ENCODE data around the gene CALY.

Gene CALY

GRCh38 chr10:133353202-133353959 lies 16.7 kb upstream of the CALY start:
- no peak for DNase-seq
- intact Hi-C loops (cut with DNase I) = no loop called here

GRCh38 chr10:133351408-133352318 lies 15.0 kb upstream of the CALY start:
- no peak for DNase-seq
- intact Hi-C loops (cut with DNase I) = no loop called here

GRCh38 chr10:133350950-133351329 lies 14.2 kb upstream of the CALY start:
- intact Hi-C loops (cut with DNase I) = no loop called here
- no peak for DNase-seq

GRCh38 chr10:133350283-133350949 lies 13.7 kb upstream of the CALY start:
- no peak for DNase-seq
- intact Hi-C loops (cut with DNase I) = no loop called here

- intact Hi-C loops (cut with DNase I) = no loop called here
These were observed 12.9 kb upstream of the CALY start for GRCh38 chr10:133349577-133350011.

GRCh38 chr10:133349160-133349568 lies 12.5 kb upstream of the CALY start:
- no peak for DNase-seq
- intact Hi-C loops (cut with DNase I) = no loop called here

More at GRCh38 chr10:133349577-133350011, 12.9 kb upstream of the CALY start:
- DNase-seq = peak in 1 of 10 donors; percentile 59

- DNase-seq = peak in 1 of 10 donors; percentile 37
- intact Hi-C loops (cut with DNase I) = no loop called here
These were observed 11.2 kb upstream of the CALY start for GRCh38 chr10:133347710-133348517.

DNA sequence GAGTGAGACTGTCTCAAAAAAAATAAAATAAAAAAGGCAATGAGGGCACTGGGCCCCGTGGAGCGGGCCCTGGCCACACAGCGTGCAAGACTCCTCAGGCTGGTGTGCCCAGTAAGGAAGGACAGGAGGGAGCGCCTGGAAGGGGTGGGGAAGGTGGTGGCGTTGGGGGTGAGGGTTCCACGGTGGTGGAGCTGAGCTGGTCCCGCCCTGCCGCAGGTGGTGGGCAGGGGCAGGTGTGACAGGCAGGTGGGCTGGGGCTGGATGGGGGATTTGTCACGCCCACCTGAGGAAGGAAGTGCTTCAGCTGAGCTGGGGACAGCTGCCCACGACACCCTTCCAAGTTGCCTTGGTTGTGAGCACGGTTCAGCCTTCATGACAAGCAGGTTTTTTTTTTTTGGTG lies 9.7 kb upstream of the CALY start:
- DNase-seq = peak in 1 of 10 donors; percentile 62
- intact Hi-C loops (cut with DNase I) = no loop called here

DNA sequence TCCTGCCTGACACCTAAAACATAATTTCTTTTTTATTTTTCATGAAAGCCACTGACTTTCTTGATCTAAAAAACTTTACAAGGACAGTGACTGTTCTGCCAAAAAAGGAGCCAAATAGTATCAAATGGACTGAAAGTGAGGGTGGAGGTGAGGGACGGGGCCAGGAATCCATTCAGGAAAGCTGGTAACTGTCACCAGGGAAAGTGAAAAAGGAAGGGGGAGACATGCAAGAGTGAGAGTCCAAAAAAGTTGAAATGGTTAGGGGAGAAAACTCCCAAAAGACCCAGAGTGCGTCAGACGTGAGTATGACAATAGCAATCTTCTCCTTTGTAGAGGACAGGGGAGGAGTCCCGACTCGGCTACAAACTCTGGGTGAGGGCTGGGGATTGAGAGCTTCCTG lies 7.5 kb upstream of the CALY start:
- intact Hi-C loops (cut with DNase I) = no loop called here
- no peak for DNase-seq

DNA sequence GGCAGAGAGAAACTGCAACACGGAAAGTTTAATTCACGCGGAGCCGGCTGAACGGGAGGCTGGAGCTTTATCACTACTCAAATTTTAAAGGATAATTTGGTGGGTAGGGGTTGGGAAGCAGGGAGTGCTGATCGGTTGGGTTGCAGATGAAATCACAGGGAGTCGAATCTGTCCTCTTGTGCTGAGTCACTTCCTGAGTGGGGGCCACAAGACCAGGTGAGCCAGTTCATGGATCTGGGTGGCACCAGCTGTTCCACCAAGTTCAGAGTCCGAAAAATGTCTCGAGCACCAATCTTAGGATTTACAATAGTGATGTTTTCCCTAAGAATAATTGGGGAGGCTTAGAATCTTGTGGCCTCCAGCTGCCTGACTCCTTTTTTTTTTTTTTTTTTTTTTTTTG lies 6.9 kb upstream of the CALY start:
- DNase-seq = no peak
- intact Hi-C loops (cut with DNase I) = no loop called here

DNA sequence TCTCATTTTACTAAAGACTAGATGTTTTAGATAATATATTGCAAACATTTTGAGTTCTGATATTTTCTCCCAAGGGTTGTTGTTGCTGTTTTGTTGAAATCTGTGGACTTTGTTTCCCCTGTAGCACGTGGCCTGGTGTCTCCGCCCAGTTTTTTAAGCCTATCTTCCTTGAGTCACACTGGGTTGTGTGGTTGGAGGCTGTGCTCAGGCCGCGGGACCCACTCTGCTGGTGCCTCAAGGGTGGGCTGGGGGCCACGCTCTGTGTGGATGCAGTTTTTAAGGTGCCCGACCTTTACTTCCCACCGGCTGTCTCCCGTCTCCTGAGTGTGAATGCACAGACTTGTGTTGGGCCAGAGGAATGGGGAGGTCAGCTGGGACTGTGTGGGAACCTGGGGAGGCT lies 6.2 kb upstream of the CALY start:
- intact Hi-C loops (cut with DNase I) = no loop called here
- peak in 1 of 10 donors; percentile 27 for DNase-seq

DNA sequence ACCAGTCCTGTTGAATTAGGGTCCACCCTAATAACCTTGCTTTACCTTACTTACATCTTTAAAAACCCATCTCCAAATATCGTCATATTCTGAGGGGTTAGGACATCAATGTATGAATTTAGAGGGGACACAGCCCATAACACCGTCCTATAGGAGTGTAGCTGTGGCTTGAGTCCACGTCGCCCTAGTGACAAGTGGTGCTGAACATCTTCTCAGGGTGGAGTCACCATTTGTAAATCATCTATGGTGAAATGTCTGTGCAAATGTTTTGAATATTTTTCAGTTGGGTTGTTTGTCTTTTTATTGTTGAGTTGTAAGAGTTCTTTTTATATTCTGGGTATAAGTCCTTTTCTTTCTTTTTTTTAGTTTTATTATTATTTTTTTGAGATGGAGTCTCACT lies 5.3 kb upstream of the CALY start:
- intact Hi-C loops (cut with DNase I) = no loop called here
- no peak for DNase-seq

GRCh38 chr10:133339708-133340380 lies 3.1 kb upstream of the CALY start:
- intact Hi-C loops (cut with DNase I) = no loop called here
- DNase-seq = peak in 1 of 10 donors; percentile 22

DNA sequence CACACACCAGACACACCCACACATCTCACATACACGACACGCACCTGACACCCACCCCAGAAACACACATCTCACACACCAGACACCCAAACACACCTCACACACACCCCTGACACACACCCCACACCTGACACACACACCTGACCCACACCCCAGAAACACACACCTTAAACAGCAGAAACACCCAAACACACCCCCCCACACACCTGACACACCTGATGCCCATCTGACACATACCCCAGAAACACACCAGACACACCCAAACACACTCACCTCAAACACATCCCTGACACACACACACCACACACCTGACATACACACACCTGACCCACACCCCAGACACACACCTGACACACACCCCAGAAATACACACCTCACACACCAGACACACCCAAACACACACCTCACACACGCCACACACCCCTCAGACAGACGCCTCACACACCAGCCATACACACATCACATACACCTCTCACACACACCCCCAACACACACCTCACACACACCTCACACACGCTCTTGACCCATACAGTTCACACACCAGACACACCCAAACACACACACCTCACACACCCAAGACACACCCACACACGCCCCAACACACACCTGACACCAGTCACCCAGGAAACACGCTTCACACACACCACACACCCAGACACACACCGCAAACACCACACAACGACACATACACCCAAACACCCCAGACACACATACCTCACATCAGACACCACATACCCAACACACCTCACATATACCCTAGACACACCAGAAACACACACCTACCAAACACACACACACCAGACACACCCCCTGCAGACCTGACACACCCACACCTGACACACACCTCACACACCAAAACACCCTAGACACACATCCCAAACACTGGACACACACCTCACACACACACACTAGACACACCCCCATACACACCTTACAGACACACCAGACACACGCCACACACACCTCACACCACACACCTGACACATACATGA lies 1.7 kb upstream of the CALY start:
- intact Hi-C loops (cut with DNase I) = no loop called here
- peak in 1 of 10 donors; percentile 16 for DNase-seq

DNA sequence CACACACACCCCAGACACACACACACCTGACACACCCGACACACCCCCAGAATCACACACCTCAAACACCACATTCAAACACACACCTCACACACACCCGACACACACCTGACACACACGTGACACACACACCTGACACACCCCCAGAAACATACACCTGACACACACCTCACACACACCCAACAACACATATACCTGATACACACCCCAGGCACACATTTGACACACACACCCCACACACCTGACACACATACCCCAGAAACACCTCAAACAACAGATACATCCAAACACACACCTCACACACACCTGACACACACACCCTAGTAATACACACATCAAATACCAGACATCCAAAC lies 652 bp upstream of the CALY start:
- intact Hi-C loops (cut with DNase I) = no loop called here
- DNase-seq = no peak

DNA sequence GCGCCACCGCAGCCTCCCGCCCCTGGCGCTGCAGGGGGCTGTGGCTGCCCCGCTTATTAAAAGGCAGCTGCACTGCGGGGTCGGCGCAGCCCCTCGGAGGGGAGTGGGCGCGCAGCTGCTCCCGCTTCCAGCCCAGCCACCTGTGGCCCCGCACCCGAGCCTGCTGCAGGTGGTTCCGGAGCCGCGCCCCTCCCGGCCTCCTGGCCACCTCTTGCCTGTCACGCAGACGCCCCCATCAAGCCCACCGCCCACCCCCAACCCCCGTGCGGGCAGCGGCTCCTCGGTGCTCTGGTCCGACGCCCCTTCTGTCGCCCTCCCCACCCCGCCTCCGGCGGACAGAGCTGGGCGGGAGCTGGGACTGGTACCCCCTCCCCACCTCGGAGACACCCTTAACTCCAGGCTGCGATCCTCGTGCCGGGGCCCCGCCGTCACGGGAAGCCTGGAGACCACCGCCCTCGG lies 549 bp downstream of the CALY start:
- DNase-seq = peak in 1 of 10 donors; percentile 71
- intact Hi-C loops (cut with DNase I) = no loop called here

GRCh38 chr10:133335246-133336117 lies 1.2 kb downstream of the CALY start:
- DNase-seq = peak; percentile 35 to 96 (median 76)
- intact Hi-C loops (cut with DNase I) = no loop called here
